Activated CD8-positive, alpha-beta memory T cell treated with anti-CD3 and anti-CD28 coated beads, Interleukin-2, amount 50 U/mL, for 1 hour (primary cell): Measurements from ENCODE around the gene HTR3B.

ENCODE experiments used
- DNase-seq: peaks from one replicate; pipeline ENCODE4 v3.0.0-alpha.2; 2020; ENCODE audit errors: extremely low read depth

Gene HTR3B

GRCh38 chr11:113991170-113991569 lies 86.6 kb downstream of the HTR3B start:
- no peak for DNase-seq

- DNase-seq: no peak
Observed at GRCh38 chr11:113991718-113992458, 87.3 kb downstream of the HTR3B start.

- DNase-seq: no peak
Observed at GRCh38 chr11:113992459-113993110, 88.0 kb downstream of the HTR3B start.

- DNase-seq: no peak
Observed at GRCh38 chr11:113994077-113994954, 89.7 kb downstream of the HTR3B start.
